HEK293 (cell line): ENCODE measurements around the gene SPATA6L.

Source experiments
- EGR2 ChIP-seq: fragments of 450-650 bp; formaldehyde crosslinking; IDR thresholded peaks from 2 replicates; pipeline ENCODE4 v1.5.1; 2016; ENCODE audit warnings: low read depth, missing biosample characterization, missing genetic modification characterization
- RBAK ChIP-seq: fragments of 450-650 bp; formaldehyde crosslinking; IDR thresholded peaks from 2 replicates; pipeline ENCODE4 v1.5.1; 2016; ENCODE audit warnings: missing biosample characterization, missing genetic modification characterization
- TCF7L2 ChIP-seq: IDR thresholded peaks from 2 replicates; pipeline ENCODE4 v1.6.1; 2011; ENCODE audit warnings: low read depth, mild to moderate bottlenecking, inconsistent platforms, low read length, moderate library complexity, borderline replicate concordance
- YY1 ChIP-seq: fragments of 450-650 bp; formaldehyde crosslinking; IDR thresholded peaks from 2 replicates; pipeline ENCODE4 v1.5.1; 2018; ENCODE audit warnings: missing biosample characterization, missing genetic modification characterization
- ZBTB20 ChIP-seq: fragments of 450-650 bp; formaldehyde crosslinking; IDR thresholded peaks from 2 replicates; pipeline ENCODE4 v1.5.1; 2016; ENCODE audit warnings: missing biosample characterization, missing genetic modification characterization
- ZBTB21 ChIP-seq: fragments of 450-650 bp; formaldehyde crosslinking; IDR thresholded peaks from 2 replicates; pipeline ENCODE4 v1.5.1; 2017; ENCODE audit warnings: missing biosample characterization, missing genetic modification characterization
- ZNF138 ChIP-seq: fragments of 450-650 bp; formaldehyde crosslinking; IDR thresholded peaks from 2 replicates; pipeline ENCODE4 v1.5.1; 2016; ENCODE audit warnings: missing biosample characterization, missing genetic modification characterization, borderline replicate concordance
- ZNF221 ChIP-seq: fragments of 450-650 bp; formaldehyde crosslinking; IDR thresholded peaks from 2 replicates; pipeline ENCODE4 v1.5.1; 2017; ENCODE audit warnings: missing biosample characterization, missing genetic modification characterization, borderline replicate concordance
- ZNF311 ChIP-seq: fragments of 450-650 bp; formaldehyde crosslinking; IDR thresholded peaks from 2 replicates; pipeline ENCODE4 v1.5.1; 2017; ENCODE audit warnings: missing biosample characterization, missing genetic modification characterization, borderline replicate concordance
- ZNF660 ChIP-seq: fragments of 450-650 bp; IDR thresholded peaks from 2 replicates; pipeline ENCODE4 v1.5.1; 2018; ENCODE audit warnings: missing biosample characterization, mild to moderate bottlenecking, missing genetic modification characterization
- ZNF776 ChIP-seq: fragments of 450-650 bp; formaldehyde crosslinking; IDR thresholded peaks from 2 replicates; pipeline ENCODE4 v1.5.0; 2017; ENCODE audit warnings: missing biosample characterization, missing genetic modification characterization, borderline replicate concordance
- TF ChIP-seq, protein P1 (sequence below): fragments of 450-650 bp; formaldehyde crosslinking; IDR thresholded peaks from 2 replicates; pipeline ENCODE4 v1.5.1; 2016; ENCODE audit warnings: missing biosample characterization, missing genetic modification characterization, low read depth
- TF ChIP-seq, protein P2 (sequence below): fragments of 450-650 bp; formaldehyde crosslinking; IDR thresholded peaks from 2 replicates; pipeline ENCODE4 v1.5.1; 2016; ENCODE audit warnings: missing biosample characterization, missing genetic modification characterization

DNA sequence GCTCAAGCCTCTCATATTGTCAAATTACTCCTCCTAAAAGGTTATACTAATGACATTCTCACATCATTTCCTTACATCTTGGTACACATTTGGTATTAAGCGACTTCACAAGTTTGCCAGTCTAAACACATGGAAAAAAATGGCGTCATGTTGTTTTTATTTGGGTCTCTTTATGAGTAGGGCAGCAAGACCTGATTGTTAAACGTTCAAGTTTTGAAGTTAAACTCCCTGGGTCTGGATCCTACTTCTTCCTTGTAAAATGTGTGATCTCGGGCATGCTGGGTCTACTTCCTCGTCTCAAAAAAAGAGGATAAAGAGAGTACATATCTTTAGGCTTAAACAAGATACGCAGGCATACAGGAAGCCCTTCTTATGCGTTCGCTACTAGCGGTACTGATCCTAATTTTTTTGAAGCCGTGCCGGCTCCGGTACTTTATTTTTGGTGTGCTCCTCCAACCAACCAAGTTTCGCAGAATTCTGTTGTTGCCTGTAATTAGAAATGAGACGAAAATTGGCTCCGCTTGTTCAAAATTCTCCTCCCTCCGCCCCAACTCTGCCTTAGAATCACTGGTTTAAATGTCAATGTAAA lies 12.5 kb upstream of the SPATA6L start:
- no peak for TF ChIP-seq YY1 (tag by site-specific recombination)
- no peak for TF ChIP-seq ZBTB21 (tag by site-specific recombination)
- no peak for TF ChIP-seq RBAK (tag by site-specific recombination)
- TF ChIP-seq ZBTB20 = no peak
- no peak for TF ChIP-seq ZNF660 (tag by site-specific recombination)
- no peak for TF ChIP-seq ZNF221 (tag by site-specific recombination)
- TF ChIP-seq, protein P1, sequence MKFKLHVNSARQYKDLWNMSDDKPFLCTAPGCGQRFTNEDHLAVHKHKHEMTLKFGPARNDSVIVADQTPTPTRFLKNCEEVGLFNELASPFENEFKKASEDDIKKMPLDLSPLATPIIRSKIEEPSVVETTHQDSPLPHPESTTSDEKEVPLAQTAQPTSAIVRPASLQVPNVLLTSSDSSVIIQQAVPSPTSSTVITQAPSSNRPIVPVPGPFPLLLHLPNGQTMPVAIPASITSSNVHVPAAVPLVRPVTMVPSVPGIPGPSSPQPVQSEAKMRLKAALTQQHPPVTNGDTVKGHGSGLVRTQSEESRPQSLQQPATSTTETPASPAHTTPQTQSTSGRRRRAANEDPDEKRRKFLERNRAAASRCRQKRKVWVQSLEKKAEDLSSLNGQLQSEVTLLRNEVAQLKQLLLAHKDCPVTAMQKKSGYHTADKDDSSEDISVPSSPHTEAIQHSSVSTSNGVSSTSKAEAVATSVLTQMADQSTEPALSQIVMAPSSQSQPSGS (tag by site-specific recombination) = peak; percentile 49
- no peak for TF ChIP-seq EGR2 (tag by site-specific recombination)
- TF ChIP-seq ZNF311 (tag by site-specific recombination) = no peak
- no peak for TF ChIP-seq ZNF776 (tag by site-specific recombination)
- TF ChIP-seq, protein P2, sequence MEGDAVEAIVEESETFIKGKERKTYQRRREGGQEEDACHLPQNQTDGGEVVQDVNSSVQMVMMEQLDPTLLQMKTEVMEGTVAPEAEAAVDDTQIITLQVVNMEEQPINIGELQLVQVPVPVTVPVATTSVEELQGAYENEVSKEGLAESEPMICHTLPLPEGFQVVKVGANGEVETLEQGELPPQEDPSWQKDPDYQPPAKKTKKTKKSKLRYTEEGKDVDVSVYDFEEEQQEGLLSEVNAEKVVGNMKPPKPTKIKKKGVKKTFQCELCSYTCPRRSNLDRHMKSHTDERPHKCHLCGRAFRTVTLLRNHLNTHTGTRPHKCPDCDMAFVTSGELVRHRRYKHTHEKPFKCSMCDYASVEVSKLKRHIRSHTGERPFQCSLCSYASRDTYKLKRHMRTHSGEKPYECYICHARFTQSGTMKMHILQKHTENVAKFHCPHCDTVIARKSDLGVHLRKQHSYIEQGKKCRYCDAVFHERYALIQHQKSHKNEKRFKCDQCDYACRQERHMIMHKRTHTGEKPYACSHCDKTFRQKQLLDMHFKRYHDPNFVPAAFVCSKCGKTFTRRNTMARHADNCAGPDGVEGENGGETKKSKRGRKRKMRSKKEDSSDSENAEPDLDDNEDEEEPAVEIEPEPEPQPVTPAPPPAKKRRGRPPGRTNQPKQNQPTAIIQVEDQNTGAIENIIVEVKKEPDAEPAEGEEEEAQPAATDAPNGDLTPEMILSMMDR (tag by site-specific recombination) = no peak
- no peak for TF ChIP-seq TCF7L2
- no peak for TF ChIP-seq ZNF138 (tag by site-specific recombination)
